ENCODE data around the gene OSBPL7. TPM values are rescaled to one million over a fixed set of nuclear protein-coding genes. Genes with fewer than 3 reads are reported as not detected.

Gene OSBPL7
- total and polyA plus RNA-seq, 2 donors (not counting 1 experiment from before 2014, with no cell fraction given), result 51.0 to 61.3 TPM

DNA sequence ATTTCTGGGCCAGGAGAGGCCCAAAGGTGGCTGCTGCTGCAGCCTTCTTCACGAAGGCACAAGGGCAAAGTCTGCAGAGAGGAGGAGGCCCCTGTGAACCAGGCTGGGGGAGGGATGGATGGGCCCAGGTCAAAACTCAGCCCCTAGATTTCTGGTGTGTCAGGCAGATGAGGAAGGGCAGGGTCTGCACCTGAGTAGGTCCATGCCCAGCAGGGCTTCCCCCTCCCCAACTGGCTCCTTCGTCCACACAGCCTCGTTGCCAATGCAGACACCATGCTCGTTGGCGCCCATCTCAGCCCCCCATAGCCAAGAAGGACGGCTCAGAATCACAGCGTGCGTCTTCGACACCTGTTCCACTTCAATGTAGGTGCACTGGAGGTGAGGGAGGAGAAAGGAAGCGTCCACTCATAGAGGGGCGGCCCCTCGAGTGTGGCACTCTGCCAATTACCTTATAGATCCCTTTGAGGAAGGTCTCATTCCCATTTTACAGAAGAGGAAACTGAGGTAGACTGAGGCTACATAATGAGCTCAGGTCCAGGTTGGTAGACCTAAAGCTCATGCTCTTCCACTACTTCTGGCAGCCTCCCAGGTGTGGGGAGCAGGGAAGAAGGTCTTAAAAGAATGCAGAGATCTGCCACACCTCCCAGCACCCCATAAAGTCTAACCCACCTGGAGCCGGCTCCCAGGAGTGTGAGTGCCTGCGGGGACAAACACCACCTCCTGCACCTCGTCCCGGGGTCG, 18.6 kb upstream of the OSBPL7 start:
- peak overlapping the region; percentile 83 for H3K9ac ChIP-seq (ENCODE audit: low read length)
- peak overlapping the region; percentile 89 for H3K4me2 ChIP-seq (replicated peaks; ENCODE audit: low read depth, low read length, poor library complexity, severe bottlenecking)
- 60% methylated on average over 14 of the region's 17 CpGs for WGBS (ENCODE audit: insufficient coverage)
- intact Hi-C loops (cut with micrococcal nuclease), result loop anchor here (2.0 kb wide), 3 partner anchors 101 to 185 kb away; partner anchors contain the start of genes CDK5RAP3 and PNPO
- ATAC-seq (ENCODE audit: low read depth), result no peak
- peak overlapping the region in 1 of 2 donors; percentile 75 for H3K27ac ChIP-seq (ENCODE audit: low read length in 2 of 2)
- DNase-seq, result no peak
- H4K20me1 ChIP-seq (ENCODE audit: control insufficient read depth, insufficient read depth, low read length, poor library complexity, severe bottlenecking), result no peaks in the 10 kb centered on the region
- TF ChIP-seq, protein P1, sequence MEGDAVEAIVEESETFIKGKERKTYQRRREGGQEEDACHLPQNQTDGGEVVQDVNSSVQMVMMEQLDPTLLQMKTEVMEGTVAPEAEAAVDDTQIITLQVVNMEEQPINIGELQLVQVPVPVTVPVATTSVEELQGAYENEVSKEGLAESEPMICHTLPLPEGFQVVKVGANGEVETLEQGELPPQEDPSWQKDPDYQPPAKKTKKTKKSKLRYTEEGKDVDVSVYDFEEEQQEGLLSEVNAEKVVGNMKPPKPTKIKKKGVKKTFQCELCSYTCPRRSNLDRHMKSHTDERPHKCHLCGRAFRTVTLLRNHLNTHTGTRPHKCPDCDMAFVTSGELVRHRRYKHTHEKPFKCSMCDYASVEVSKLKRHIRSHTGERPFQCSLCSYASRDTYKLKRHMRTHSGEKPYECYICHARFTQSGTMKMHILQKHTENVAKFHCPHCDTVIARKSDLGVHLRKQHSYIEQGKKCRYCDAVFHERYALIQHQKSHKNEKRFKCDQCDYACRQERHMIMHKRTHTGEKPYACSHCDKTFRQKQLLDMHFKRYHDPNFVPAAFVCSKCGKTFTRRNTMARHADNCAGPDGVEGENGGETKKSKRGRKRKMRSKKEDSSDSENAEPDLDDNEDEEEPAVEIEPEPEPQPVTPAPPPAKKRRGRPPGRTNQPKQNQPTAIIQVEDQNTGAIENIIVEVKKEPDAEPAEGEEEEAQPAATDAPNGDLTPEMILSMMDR (IDR thresholded peaks at IDR 0.05), result no peak
- no peak for TF ChIP-seq EZH2 (IDR thresholded peaks at IDR 0.05; ENCODE audit: borderline replicate concordance, insufficient read depth, low read depth, low read length, poor library complexity, severe bottlenecking)
- no peaks in the 10 kb centered on the region for H3K9me3 Mint-ChIP-seq (ENCODE audit: insufficient read depth)
- H3K79me2 ChIP-seq (ENCODE audit: control insufficient read depth, insufficient read depth, low read length), result peaks cover 11% of the 10 kb centered on the region
- ChIA-PET POLR2A (interaction anchor here (0.6 to 1.6 kb wide), 4 partner anchors 9 to 225 kb away, joined by 3 to 14 read pairs (median 6); partner anchors contain the start of genes CDK5RAP3, LRRC46 and MRPL10), CTCF (interaction anchor here (1.0 to 19.9 kb wide), 11 partner anchors 9 to 175 kb away, joined by 3 to 436 read pairs (median 6); partner anchors contain the start of genes CDK5RAP3, LRRC46, MRPL10 and SP2)
- peaks cover 0 to 15% of the 10 kb centered on the region in 2 experiments for H3K36me3 ChIP-seq (replicated peaks in 1 of 2; ENCODE audit: control extremely low read depth in 1 of 2, control insufficient read depth in 1 of 2, extremely low read depth in 1 of 2, insufficient read depth in 2 of 2, low read length in 1 of 2)
- H3K27me3 ChIP-seq (replicated peaks in 1 of 4; ENCODE audit: control extremely low read depth in 1 of 4, control insufficient read depth in 3 of 4, insufficient read depth in 4 of 4, low read length in 3 of 4), result peaks cover 0 to 15% (median 9%) of the 10 kb centered on the region in 4 experiments
- H3K4me3 Mint-ChIP-seq, result peak overlapping the region; percentile 97
- H3K9me3 ChIP-seq (ENCODE audit: control extremely low read depth in 1 of 3, control insufficient read depth in 2 of 3, insufficient read depth in 1 of 3, low read length in 2 of 3), result no peaks in the 10 kb centered on the region
- H3K4me1 ChIP-seq (ENCODE audit: control insufficient read depth in 2 of 2, insufficient read depth in 2 of 2, low read length in 2 of 2), result peaks cover 9 to 18% of the 10 kb centered on the region in 2 donors
- peak overlapping the region; percentile 95 for H2AFZ ChIP-seq (ENCODE audit: insufficient read depth, low read depth, low read length, poor library complexity, severe bottlenecking)
- peaks cover 26% of the 10 kb centered on the region for H3K4me1 Mint-ChIP-seq
- H3K27ac Mint-ChIP-seq, result peak overlapping the region; percentile 6
- peak overlapping the region; percentile 5 to 87 (median 79) for H3K4me3 ChIP-seq (ENCODE audit: control extremely low read depth in 1 of 5, extremely low read depth in 1 of 5, insufficient read depth in 1 of 5, low read depth in 2 of 5, low read length in 4 of 5)
- H3K27me3 Mint-ChIP-seq, result peaks cover 12% of the 10 kb centered on the region

DNA sequence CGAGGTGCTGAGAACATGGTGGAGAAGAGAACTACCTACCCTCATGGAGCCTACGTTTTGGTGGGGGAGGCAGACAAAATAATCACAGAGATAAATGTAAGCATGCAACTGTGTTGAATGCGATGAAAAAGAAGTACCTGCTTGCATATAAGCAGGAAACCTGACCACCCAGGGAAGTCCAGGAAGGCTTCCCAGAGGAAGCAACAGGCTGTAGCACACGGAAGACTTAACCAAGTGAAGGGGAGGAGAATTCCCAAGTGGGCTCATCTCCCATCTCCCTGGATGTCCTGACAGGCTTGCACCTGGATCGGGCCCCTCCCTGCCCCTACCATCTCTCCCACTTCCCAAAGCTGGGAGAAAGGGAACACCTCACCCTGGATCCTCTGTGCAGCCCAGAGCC, 17.5 kb upstream of the OSBPL7 start:
- Histone ChIP-seq H3K9me3 (ENCODE audit: control extremely low read depth in 1 of 3, control insufficient read depth in 2 of 3, insufficient read depth in 1 of 3, low read length in 2 of 3) (no peaks in the 10 kb centered on the region), H2AFZ (ENCODE audit: insufficient read depth, low read depth, low read length, poor library complexity, severe bottlenecking) (no peak overlapping the region), H3K9ac (ENCODE audit: low read length) (no peak overlapping the region), H4K20me1 (ENCODE audit: control insufficient read depth, insufficient read depth, low read length, poor library complexity, severe bottlenecking) (no peaks in the 10 kb centered on the region), H3K27ac (ENCODE audit: low read length in 2 of 2) (no peak overlapping the region), H3K4me3 (ENCODE audit: control extremely low read depth in 1 of 5, extremely low read depth in 1 of 5, insufficient read depth in 1 of 5, low read depth in 2 of 5, low read length in 4 of 5) (no peak overlapping the region), H3K4me2 (replicated peaks; ENCODE audit: low read depth, low read length, poor library complexity, severe bottlenecking) (no peak overlapping the region), H3K27me3 (replicated peaks in 1 of 4; ENCODE audit: control extremely low read depth in 1 of 4, control insufficient read depth in 3 of 4, insufficient read depth in 4 of 4, low read length in 3 of 4) (peaks cover 0 to 4% (median 2%) of the 10 kb centered on the region in 4 experiments), H3K79me2 (ENCODE audit: control insufficient read depth, insufficient read depth, low read length) (peaks cover 11% of the 10 kb centered on the region), H3K36me3 (replicated peaks in 1 of 2; ENCODE audit: control extremely low read depth in 1 of 2, control insufficient read depth in 1 of 2, extremely low read depth in 1 of 2, insufficient read depth in 2 of 2, low read length in 1 of 2) (peaks cover 0 to 15% of the 10 kb centered on the region in 2 experiments), H3K4me1 (ENCODE audit: control insufficient read depth in 2 of 2, insufficient read depth in 2 of 2, low read length in 2 of 2) (peaks cover 9 to 18% of the 10 kb centered on the region in 2 donors)
- H3K9me3 Mint-ChIP-seq (ENCODE audit: insufficient read depth), result no peaks in the 10 kb centered on the region
- peaks cover 26% of the 10 kb centered on the region for H3K4me1 Mint-ChIP-seq
- CTCF ChIA-PET, result interaction anchor here (19.9 kb wide), 1 partner anchor 50 kb away, joined by 436 read pairs; the partner anchor contains the start of gene SP2
- 100% methylated on average over 3 of the region's 5 CpGs for WGBS (ENCODE audit: insufficient coverage)
- H3K4me3 Mint-ChIP-seq, result peak overlapping the region; percentile 47
- POLR2A ChIA-PET, result no interaction called here
- DNase-seq (no peak), ATAC-seq (ENCODE audit: low read depth) (no peak)
- intact Hi-C loops (cut with micrococcal nuclease), result no loop called here
- H3K27ac Mint-ChIP-seq, result no peak overlapping the region
- TF ChIP-seq, protein P1 (IDR thresholded peaks at IDR 0.05), result no peak
- TF ChIP-seq EZH2 (IDR thresholded peaks at IDR 0.05; ENCODE audit: borderline replicate concordance, insufficient read depth, low read depth, low read length, poor library complexity, severe bottlenecking), result no peak
- peaks cover 3% of the 10 kb centered on the region for H3K27me3 Mint-ChIP-seq
